ES-I3 (cell line): Measurements from ENCODE around the gene TP63.
"Not testable (repeated sequence)": the region's sequence is repeated elsewhere in the genome, so short reads cannot be mapped to it uniquely, and the experiment has no call there.

ENCODE experiments used
- H3K36me3 ChIP-seq: 2 replicates; pipeline ENCODE4 v1.6.1; 2013; ENCODE audit warnings: mild to moderate bottlenecking, low read length, control low read depth, moderate library complexity; ENCODE audit not compliant: insufficient read depth
- H3K4me1 ChIP-seq: 2 replicates; pipeline ENCODE4 v1.6.1; 2013; ENCODE audit warnings: mild to moderate bottlenecking, control low read depth, low read length; ENCODE audit not compliant: insufficient read depth
- H3K9ac ChIP-seq: 2 replicates; pipeline ENCODE4 v1.6.1; 2013; ENCODE audit warnings: low read depth, mild to moderate bottlenecking, low read length, moderate library complexity
- H3K9me3 ChIP-seq: 2 replicates; pipeline ENCODE4 v1.6.1; 2013; ENCODE audit warnings: mild to moderate bottlenecking, low read length, moderate library complexity; ENCODE audit not compliant: control insufficient read depth, insufficient read depth

Gene TP63

GRCh38 chr3:189737071-189737470, 105.9 kb downstream of the TP63 start:
- H3K9ac ChIP-seq = no peak overlapping the region
- H3K4me1 ChIP-seq = no peaks in the 10 kb centered on the region
- H3K36me3 ChIP-seq = no peaks in the 10 kb centered on the region
- H3K9me3 ChIP-seq = no peaks in the 10 kb centered on the region

DNA sequence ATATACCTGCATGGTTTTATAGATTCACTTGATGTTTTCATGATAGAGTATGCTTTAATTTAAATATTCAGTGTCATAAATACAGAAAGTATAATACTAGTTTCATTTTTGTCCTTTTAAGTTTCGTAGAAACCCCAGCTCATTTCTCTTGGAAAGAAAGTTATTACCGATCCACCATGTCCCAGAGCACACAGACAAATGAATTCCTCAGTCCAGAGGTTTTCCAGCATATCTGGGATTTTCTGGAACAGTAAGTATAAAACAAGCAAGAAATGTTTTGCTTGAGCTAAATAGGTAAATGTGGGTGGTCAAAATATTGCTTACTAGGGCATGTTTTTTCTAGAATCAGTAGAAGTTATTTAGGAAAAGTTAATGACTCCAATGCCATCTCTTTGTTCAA, 106.4 kb downstream of the TP63 start:
- Histone ChIP-seq H3K4me1 (no peaks in the 10 kb centered on the region), H3K9me3 (no peaks in the 10 kb centered on the region), H3K9ac (no peak overlapping the region), H3K36me3 (no peaks in the 10 kb centered on the region)

DNA sequence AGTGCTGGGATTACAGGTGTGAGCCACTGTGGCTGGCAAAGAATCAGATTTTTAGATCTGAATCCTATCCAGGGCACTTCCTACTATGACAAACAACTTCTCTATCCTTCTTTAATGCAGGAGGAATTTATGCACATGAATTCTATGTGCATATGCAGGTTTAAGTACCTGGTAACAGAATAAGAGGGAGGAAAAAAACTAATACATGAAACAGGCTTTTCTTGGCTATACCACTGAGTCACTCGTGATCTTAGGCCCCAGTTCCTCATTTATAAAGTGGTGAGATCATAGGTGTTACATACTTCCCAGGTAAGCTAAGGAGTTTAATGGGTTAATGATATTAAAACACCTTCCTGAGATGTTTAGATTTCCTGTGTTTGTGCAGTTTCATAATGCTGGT, 108.2 kb downstream of the TP63 start:
- Histone ChIP-seq H3K4me1 (no peaks in the 10 kb centered on the region), H3K36me3 (no peaks in the 10 kb centered on the region), H3K9ac (no peak overlapping the region), H3K9me3 (no peaks in the 10 kb centered on the region)

DNA sequence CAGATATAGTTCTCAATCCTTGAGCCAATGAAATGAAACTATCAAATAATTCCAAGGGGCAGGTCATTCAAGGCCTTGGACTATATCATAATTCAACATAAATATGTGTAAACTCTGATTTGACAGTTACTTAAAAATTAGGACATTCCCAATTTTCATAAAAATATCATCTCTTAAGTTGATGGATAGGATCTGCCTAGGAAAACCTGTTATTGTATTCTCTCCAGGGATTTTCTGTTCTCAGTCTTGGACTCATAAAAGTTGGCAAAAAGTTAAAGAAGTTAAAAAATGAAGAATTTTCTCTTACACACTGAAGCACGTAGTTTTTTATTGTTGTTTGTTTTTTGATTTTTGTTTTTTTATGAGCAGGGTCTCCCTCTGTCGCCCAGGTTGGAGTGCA, 109.0 kb downstream of the TP63 start:
- Histone ChIP-seq H3K9me3 (no peaks in the 10 kb centered on the region), H3K9ac (no peak overlapping the region), H3K36me3 (no peaks in the 10 kb centered on the region), H3K4me1 (no peaks in the 10 kb centered on the region)

- H3K4me1 ChIP-seq = no peaks in the 10 kb centered on the region
- no peak overlapping the region for H3K9ac ChIP-seq
- H3K36me3 ChIP-seq = no peaks in the 10 kb centered on the region
- no peaks in the 10 kb centered on the region for H3K9me3 ChIP-seq
Observed at GRCh38 chr3:189744235-189744634, 113.0 kb downstream of the TP63 start.

- Histone ChIP-seq H3K9ac (no peak overlapping the region), H3K36me3 (no peaks in the 10 kb centered on the region), H3K9me3 (no peaks in the 10 kb centered on the region), H3K4me1 (no peaks in the 10 kb centered on the region)
Observed at GRCh38 chr3:189745622-189746021, 114.4 kb downstream of the TP63 start.

DNA sequence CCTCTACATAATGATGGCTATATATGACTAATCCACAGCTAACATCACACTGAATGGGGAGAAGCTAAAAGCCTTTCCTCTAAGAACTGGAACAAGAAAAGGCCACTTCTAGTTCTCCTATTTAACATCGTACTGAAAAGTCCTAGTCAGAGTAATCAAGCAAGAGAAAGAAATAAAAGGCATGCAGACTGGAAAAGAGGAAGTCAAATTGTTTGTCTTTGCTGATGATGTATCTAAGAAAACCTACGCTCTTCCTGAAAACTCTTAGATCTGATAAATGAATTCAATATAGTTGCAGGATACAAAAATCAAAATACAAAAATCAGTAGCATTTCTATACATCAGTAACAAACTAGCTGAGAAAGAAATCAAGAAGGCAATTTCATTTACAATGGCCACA, 116.9 kb downstream of the TP63 start:
- no peaks in the 10 kb centered on the region for H3K4me1 ChIP-seq
- H3K36me3 ChIP-seq = no peaks in the 10 kb centered on the region
- no peaks in the 10 kb centered on the region for H3K9me3 ChIP-seq
- H3K9ac ChIP-seq = no peak overlapping the region

GRCh38 chr3:189750972-189751371, 119.8 kb downstream of the TP63 start:
- H3K9ac ChIP-seq, H3K4me1 ChIP-seq, H3K36me3 ChIP-seq, H3K9me3 ChIP-seq: not testable (repeated sequence)

- no peak overlapping the region for H3K9ac ChIP-seq
- H3K9me3 ChIP-seq = no peaks in the 10 kb centered on the region
- H3K36me3 ChIP-seq = no peaks in the 10 kb centered on the region
- no peaks in the 10 kb centered on the region for H3K4me1 ChIP-seq
Observed at GRCh38 chr3:189754356-189754755, 123.2 kb downstream of the TP63 start.

- no peaks in the 10 kb centered on the region for H3K4me1 ChIP-seq
- no peaks in the 10 kb centered on the region for H3K36me3 ChIP-seq
- H3K9me3 ChIP-seq = peaks cover 8% of the 10 kb centered on the region
- no peak overlapping the region for H3K9ac ChIP-seq
Observed at GRCh38 chr3:189756582-189757078, 125.4 kb downstream of the TP63 start.

- Histone ChIP-seq H3K4me1 (no peaks in the 10 kb centered on the region), H3K9ac (no peak overlapping the region)
Observed at GRCh38 chr3:189758186-189758585, 127.0 kb downstream of the TP63 start.

GRCh38 chr3:189766416-189766815, 135.2 kb downstream of the TP63 start:
- Histone ChIP-seq H3K9me3 (no peaks in the 10 kb centered on the region), H3K9ac (no peak overlapping the region), H3K36me3 (no peaks in the 10 kb centered on the region), H3K4me1 (no peaks in the 10 kb centered on the region)

More at GRCh38 chr3:189758186-189758585, 127.0 kb downstream of the TP63 start:
- H3K36me3 ChIP-seq = no peaks in the 10 kb centered on the region
- peaks cover 8% of the 10 kb centered on the region for H3K9me3 ChIP-seq

- no peak overlapping the region for H3K9ac ChIP-seq
- H3K4me1 ChIP-seq = no peaks in the 10 kb centered on the region
- no peaks in the 10 kb centered on the region for H3K36me3 ChIP-seq
- no peaks in the 10 kb centered on the region for H3K9me3 ChIP-seq
Observed at GRCh38 chr3:189771842-189772450, 140.8 kb downstream of the TP63 start.

DNA sequence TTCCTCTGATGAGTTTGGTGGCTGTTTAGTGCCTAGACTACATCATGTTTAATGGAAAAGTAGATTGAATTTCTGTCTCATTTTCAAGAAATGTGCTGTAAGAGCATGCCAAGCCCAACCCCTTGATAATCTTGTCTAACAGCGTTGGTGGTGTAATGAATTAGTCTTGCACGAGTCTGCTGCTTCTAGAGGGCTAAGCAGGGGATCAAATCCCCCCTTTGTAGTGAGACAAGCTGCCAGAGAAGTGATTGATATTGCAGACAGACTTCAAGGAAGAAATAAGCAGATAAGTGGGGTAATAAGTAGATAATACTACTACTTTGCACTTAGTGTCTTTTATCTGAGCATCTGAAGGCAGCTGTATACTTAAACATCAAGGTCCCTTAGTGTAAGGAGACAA, 141.4 kb downstream of the TP63 start:
- H3K9ac ChIP-seq = no peak overlapping the region
- H3K9me3 ChIP-seq = no peaks in the 10 kb centered on the region
- H3K36me3 ChIP-seq = no peaks in the 10 kb centered on the region
- no peaks in the 10 kb centered on the region for H3K4me1 ChIP-seq

DNA sequence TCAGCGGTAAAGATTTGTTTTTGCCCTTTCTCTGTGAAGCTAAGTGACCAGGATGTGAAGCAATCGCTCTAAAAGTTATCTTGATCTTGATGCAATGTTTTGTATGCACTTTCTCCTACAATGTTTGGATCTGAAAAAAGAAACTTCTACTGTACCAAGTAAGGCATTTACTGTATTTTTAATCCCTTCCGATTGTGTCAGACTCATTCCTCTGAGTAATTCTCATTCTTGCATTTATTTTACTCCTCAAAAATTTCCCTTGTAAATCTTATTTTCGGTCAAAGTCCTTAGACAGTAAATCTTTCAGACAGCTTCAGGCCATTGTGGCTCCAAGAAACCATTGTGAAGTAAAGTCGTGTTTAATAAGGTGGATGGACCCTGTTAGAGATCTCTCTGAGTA, 141.9 kb downstream of the TP63 start:
- H3K4me1 ChIP-seq = no peaks in the 10 kb centered on the region
- H3K9ac ChIP-seq = no peak overlapping the region
- H3K9me3 ChIP-seq = no peaks in the 10 kb centered on the region
- no peaks in the 10 kb centered on the region for H3K36me3 ChIP-seq
